HL-60 (cell line): Measurements from ENCODE around the gene EIF5.
A peak's percentile ranks its signal among the peaks of the same experiment; 100 is the strongest.

Source experiments
- DNase-seq, 2 experiments: peaks; one replicate each; pipeline ENCODE4 v3.0.0-alpha.2; 2010 to 2020; ENCODE audit warnings: low read depth in 1 of 2, low spot score in 1 of 2
- H3K27ac ChIP-seq: fragments of 250-450 bp; sonication (Bioruptor Pico); replicated peaks from 2 replicates; pipeline ENCODE4 v1.5.1; 2020; ENCODE audit warnings: mild to moderate bottlenecking, moderate library complexity
- H3K27me3 ChIP-seq: fragments of 250-450 bp; sonication (Bioruptor Pico); 2 replicates; pipeline ENCODE4 v1.5.1; 2021; ENCODE audit warnings: mild to moderate bottlenecking, moderate library complexity; ENCODE audit not compliant: insufficient read depth, poor library complexity, severe bottlenecking
- H3K4me3 ChIP-seq: replicated peaks from 2 replicates; pipeline ENCODE4 v1.5.1; 2011; ENCODE audit warnings: mild to moderate bottlenecking, control low read depth, low read length; ENCODE audit not compliant: insufficient read depth
- CTCF ChIP-seq: IDR thresholded peaks from one replicate; pipeline ENCODE4 v1.5.1; 2011; ENCODE audit warnings: low read length, control low read depth, inconsistent platforms; ENCODE audit not compliant: insufficient read depth
- GABPA ChIP-seq: IDR thresholded peaks from 2 replicates; pipeline ENCODE4 v1.6.1; 2012; ENCODE audit warnings: low read depth
- POLR2AphosphoS5 ChIP-seq: IDR thresholded peaks from 2 replicates; pipeline ENCODE4 v1.6.1; 2012; ENCODE audit warnings: low read depth
- SPI1 ChIP-seq: IDR thresholded peaks from 2 replicates; pipeline ENCODE4 v1.6.1; 2012; ENCODE audit warnings: low read depth, mild to moderate bottlenecking, borderline replicate concordance
- TF ChIP-seq, protein P1 (sequence below): IDR thresholded peaks from 2 replicates; pipeline ENCODE4 v1.6.1; 2012; ENCODE audit warnings: low read depth; ENCODE audit not compliant: insufficient replicate concordance

The EIF5 gene

DNA sequence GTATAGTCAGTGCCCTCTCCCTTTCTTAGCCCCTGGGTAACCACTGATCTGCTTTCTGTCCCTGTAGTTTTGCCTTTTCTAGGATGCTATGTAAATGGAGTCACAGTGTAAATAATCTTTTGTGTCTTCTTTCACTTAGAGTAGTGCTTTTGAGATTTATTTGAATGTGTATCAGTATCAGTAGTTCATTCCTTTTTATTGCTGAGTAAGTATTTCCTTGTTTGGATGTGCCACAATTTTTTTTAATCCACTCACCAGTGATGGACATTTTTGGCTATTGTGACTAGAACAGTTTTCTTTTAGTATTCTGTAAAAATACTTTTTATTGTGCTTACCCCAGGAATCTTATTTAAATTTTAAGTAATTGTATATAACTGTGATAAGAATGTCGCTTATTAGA lies 54.6 kb downstream of the EIF5 start:
- no peak for DNase-seq
- Histone ChIP-seq H3K27me3 (no peaks in the 10 kb centered on the region), H3K27ac (no peak overlapping the region), H3K4me3 (no peak overlapping the region)
- TF ChIP-seq, protein P1, sequence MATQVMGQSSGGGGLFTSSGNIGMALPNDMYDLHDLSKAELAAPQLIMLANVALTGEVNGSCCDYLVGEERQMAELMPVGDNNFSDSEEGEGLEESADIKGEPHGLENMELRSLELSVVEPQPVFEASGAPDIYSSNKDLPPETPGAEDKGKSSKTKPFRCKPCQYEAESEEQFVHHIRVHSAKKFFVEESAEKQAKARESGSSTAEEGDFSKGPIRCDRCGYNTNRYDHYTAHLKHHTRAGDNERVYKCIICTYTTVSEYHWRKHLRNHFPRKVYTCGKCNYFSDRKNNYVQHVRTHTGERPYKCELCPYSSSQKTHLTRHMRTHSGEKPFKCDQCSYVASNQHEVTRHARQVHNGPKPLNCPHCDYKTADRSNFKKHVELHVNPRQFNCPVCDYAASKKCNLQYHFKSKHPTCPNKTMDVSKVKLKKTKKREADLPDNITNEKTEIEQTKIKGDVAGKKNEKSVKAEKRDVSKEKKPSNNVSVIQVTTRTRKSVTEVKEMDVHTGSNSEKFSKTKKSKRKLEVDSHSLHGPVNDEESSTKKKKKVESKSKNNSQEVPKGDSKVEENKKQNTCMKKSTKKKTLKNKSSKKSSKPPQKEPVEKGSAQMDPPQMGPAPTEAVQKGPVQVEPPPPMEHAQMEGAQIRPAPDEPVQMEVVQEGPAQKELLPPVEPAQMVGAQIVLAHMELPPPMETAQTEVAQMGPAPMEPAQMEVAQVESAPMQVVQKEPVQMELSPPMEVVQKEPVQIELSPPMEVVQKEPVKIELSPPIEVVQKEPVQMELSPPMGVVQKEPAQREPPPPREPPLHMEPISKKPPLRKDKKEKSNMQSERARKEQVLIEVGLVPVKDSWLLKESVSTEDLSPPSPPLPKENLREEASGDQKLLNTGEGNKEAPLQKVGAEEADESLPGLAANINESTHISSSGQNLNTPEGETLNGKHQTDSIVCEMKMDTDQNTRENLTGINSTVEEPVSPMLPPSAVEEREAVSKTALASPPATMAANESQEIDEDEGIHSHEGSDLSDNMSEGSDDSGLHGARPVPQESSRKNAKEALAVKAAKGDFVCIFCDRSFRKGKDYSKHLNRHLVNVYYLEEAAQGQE: no peak
- TF ChIP-seq SPI1: no peak
- no peak for TF ChIP-seq POLR2AphosphoS5
- no peak for TF ChIP-seq CTCF
- no peak for TF ChIP-seq GABPA

GRCh38 chr14:103390605-103391004 lies 56.6 kb downstream of the EIF5 start:
- Histone ChIP-seq H3K27me3 (no peaks in the 10 kb centered on the region), H3K4me3 (no peak overlapping the region), H3K27ac (no peak overlapping the region)
- TF ChIP-seq GABPA: no peak
- no peak for TF ChIP-seq POLR2AphosphoS5
- TF ChIP-seq, protein P1: no peak
- TF ChIP-seq SPI1: no peak
- no peak for TF ChIP-seq CTCF
- DNase-seq: no peak

GRCh38 chr14:103391048-103391447 lies 57.0 kb downstream of the EIF5 start:
- Histone ChIP-seq H3K27me3 (no peaks in the 10 kb centered on the region), H3K27ac (no peak overlapping the region), H3K4me3 (no peak overlapping the region)
- no peak for TF ChIP-seq GABPA
- no peak for TF ChIP-seq SPI1
- TF ChIP-seq CTCF: peak; percentile 38
- peak in 1 of 2 experiments; percentile 67 for DNase-seq

GRCh38 chr14:103392106-103392505 lies 58.1 kb downstream of the EIF5 start:
- H3K4me3 ChIP-seq: no peak overlapping the region
- DNase-seq: no peak
- no peaks in the 10 kb centered on the region for H3K27me3 ChIP-seq
- no peak overlapping the region for H3K27ac ChIP-seq
- TF ChIP-seq SPI1: no peak
- TF ChIP-seq CTCF: no peak
- TF ChIP-seq GABPA: no peak
- TF ChIP-seq, protein P1: no peak
- TF ChIP-seq POLR2AphosphoS5: no peak
